ENCODE results near the gene EEF1AKMT1.
"Not testable (repeated sequence)": the region's sequence is repeated elsewhere in the genome, so short reads cannot be mapped to it uniquely, and the experiment has no call there.

EEF1AKMT1 gene

DNA sequence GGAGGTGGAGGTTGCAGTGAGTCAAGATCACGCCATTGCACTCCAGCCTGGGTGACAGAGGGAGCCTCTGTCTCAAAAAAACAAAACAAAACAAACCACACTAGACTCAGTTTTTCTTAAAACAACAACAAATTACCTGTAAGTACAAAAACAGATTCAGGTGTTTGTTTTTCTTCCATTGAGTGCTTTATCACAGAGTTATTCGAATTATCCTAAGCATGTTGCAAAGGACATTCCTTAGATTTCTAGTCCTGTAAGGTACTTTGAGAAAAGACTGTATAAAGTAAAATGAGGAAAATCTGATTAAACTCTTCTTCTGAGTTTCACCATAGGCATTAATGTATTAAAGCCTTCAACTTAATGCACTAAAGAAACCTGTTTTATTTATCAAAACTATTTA, 2.2 kb upstream of the EEF1AKMT1 start:
- DNase-seq: no peak

DNA sequence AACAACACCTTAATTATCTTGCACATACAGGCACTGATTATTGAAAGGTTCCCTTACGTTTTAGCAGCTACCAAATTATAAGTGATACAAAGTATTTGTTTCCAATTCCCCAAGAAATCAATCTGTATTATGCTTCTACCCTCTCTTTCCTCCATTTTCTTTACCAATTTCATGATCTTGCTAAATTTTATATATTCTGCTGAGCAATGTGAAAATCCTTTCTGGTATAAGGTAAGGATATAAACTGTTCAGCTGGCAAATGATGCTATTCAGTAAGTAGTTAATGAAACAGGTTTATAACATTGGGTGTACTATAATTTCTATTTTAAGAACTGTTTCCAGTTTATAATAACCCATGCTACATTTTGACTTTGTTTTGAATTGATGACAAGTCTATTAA, 985 bp upstream of the EEF1AKMT1 start:
- no peak for DNase-seq

DNA sequence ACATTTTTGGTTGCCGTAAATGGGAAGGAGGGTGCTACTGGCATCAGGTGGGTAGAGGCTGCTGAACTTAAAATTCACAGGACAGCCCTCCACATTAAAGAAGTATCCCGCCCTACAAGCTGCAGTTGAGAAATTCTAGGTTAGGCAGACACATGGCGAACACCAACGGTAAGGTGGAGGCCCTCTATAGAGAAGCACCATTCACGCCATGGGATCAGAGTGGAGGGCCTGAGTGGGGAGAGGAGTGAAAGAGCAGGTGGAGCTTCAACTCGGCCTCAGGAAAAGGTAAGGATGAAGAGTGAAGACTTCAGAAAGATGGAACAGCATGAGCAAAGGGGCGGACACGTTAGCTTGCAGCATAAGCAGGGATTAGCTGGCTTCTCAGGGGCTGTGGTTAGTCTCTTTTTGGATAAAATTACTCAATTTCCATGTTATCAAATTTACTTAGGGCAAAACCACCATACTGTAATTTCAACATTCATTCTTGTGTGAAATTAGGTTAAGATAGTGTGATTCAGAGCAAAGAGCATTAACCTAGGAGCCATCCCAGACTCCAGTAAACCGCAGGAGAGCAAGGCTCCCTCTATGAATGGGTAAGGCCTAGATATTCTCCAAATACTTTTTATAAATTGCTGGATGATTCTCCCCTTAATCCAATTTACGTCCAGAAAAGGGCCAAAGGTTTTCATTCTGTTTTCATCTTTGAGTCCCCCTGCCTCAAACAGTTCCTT, 1.2 kb downstream of the EEF1AKMT1 start:
- DNase-seq: no peak

DNA sequence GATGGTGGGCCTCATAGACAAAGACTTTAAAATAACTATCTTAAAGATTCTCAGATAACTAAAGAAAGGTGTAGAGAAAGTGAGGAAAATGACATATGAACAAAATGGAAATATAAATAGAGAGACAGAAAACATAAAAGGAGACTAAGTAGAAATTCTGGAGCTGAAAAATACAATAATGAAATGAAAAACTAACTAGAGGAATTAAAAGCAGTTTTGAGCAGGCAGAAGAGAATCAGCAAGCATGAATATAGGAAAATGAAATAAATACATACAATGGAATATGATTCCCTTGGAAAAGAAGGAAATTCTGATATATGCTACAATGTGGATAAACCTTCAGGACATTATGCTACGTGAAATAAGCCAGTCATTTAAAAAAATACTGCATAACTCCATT, 3.9 kb downstream of the EEF1AKMT1 start:
- no peak for DNase-seq

DNA sequence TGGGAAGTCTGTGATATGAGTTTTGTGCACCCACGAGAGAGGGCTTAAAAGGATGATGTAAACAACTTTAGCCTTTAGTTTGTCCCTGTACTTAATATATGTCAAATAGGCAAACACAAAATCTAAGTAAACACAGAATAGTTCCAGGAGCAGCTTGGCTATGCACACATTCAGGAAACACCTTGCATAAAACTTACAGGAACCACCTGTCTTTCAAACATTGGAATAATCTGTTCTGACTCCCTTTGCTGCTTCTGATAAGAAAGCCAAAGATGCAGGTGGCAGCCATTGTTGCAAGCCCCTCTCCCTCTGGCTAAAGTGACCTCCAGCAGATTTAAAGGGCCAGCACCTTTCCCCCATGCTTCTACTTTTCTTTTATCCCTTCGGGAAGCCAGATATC, 4.7 kb downstream of the EEF1AKMT1 start:
- no peak for DNase-seq

DNA sequence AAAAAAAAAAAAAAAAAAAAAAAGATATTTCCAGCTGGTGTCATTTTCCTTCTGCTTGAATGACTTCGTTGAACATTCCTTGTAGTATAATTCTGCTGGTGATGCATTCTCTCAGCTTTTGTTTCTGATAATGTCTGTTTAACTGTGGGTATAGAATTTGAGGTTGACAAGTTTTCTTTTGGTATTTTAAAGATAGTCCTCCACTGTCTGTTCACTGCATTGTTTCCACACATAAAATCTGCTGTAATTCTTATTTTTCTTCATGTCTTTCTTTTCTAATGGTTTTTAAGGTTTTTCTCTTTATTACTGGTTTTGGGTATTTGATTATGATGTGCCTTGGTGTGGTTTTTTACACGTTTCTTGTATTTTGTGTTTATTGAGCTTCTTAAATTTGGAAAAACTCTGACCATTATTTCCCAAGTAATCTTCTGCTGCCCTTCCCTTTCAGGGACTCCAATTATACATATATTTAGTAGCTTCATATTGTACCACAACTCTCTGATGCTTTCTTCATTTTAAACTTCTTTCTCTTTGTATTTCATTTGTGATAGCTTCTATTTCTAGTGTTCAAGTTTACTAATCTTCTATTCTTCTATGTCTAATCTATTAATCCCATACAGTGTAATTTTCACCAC, 6.3 kb downstream of the EEF1AKMT1 start:
- DNase-seq: no peak

DNA sequence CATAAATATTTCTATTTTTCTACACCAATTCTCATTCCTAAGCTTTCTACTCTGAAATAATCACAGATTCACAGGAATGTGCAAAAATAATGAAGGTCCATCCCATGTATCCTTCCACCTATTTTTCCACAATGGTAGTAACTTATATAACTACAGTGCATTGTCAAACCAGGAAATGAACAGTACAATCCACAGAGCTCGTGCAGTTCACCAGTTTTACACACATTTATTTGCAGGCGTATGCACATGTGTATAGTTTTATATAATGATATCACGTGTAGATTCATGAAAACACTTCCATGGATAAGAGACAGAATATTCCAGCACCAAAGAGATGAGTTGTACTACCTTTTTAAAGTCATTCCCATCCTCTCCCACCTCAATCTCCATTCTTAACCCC, 12.9 kb downstream of the EEF1AKMT1 start:
- DNase-seq: no peak

DNA sequence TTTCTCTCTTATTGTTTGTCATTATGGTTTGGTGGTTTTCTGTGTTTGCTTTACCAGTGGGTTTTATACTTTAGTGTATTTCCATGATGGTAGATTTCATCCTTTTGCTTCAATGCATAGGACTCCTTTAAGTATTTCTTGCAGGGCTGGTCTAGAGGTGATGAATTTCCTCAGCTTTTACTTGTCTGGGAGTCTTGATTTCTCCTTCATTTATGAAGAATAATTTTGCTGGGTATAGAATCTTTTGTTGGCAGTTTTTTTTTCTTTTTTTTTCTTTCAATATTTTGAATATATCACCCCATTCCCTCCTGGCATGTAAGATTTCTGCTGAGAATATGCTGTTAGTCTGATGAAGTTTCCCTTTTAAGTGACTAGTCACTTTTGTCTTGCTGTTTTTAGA, 19.8 kb downstream of the EEF1AKMT1 start:
- DNase-seq: no peak

DNA sequence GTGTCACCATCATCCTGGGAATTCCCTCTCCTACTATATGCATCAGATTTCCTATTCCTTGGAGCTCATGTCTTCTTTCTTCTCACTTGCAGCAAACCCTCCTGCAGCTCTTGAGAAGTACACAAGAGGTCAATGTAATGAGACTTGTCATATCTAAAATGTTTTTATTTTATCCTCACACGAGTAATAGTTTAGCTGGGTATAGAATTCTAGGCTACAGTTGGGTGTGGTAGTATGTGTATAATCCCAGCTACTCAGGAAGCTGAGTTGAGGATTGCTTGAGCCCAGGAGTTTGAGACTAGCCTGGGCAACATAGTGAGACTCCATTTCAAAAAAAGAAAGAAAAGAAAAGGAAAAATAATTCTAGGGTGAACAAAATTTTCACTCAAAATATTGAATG, 24.4 kb downstream of the EEF1AKMT1 start:
- no peak for DNase-seq

DNA sequence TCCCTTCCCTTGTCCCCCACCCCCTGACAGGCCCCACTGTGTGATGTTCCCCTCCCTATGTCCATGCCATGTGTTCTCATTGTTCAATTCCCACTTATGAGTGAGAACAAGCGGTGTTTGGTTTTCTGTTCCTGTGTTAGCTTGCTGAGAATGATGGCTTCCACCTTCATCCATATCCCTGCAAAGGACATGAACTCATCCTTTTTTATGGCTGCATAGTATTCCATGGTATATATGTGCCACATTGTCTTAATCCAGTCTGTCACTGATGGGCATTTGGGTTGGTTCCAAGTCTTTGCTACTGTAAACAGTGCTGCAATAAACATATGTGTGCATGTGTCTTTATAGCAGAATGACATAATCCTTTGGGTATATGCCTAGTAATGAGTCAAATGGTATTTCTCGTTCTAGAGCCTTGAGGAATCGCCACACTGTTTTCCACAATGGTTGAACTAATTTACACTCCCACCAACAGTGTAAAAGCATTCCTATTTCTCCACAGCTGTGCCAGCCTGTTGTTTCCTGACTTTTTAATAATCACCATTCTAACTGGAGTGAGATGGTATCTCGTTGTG, 29.8 kb downstream of the EEF1AKMT1 start:
- not testable (repeated sequence) for DNase-seq

DNA sequence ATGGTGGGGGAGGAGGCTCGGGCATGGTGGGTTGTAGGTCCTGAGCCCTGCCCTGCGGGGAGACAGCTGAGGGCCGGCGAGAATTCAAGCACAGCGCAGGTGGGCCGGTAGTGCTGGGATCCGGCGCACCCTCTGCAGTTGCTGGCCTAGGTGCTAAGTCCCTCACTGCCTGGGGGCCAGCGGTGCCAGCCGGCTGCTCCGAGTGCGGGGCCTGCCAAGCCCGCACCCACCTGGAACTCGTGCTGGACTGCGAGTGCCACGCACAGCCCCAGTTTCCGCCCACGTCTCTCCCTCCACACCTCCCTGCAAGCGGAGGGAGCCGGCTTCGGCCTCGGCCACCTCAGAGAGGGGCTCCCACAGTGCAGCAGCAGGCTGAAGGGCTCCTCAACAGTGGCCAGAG, 33.7 kb downstream of the EEF1AKMT1 start:
- no peak for DNase-seq

DNA sequence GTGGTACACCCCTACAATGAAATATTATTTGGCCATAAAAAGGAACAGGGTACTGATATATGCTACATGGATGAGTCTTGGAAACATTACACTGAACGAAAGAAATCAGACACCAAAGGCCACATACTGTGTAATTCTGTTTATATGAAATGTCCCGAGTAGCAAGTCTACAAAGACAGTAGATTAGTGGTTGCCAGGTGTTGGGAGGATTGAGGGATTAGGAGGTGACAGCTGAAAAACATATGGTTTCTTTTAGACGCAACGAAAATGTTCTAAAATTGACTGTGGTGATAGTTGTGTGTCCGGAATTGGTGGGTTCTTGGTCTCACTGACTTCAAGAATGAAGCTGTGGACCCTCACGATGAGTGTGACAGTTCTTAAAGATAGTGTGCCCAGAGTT, 35.1 kb downstream of the EEF1AKMT1 start:
- DNase-seq: no peak

DNA sequence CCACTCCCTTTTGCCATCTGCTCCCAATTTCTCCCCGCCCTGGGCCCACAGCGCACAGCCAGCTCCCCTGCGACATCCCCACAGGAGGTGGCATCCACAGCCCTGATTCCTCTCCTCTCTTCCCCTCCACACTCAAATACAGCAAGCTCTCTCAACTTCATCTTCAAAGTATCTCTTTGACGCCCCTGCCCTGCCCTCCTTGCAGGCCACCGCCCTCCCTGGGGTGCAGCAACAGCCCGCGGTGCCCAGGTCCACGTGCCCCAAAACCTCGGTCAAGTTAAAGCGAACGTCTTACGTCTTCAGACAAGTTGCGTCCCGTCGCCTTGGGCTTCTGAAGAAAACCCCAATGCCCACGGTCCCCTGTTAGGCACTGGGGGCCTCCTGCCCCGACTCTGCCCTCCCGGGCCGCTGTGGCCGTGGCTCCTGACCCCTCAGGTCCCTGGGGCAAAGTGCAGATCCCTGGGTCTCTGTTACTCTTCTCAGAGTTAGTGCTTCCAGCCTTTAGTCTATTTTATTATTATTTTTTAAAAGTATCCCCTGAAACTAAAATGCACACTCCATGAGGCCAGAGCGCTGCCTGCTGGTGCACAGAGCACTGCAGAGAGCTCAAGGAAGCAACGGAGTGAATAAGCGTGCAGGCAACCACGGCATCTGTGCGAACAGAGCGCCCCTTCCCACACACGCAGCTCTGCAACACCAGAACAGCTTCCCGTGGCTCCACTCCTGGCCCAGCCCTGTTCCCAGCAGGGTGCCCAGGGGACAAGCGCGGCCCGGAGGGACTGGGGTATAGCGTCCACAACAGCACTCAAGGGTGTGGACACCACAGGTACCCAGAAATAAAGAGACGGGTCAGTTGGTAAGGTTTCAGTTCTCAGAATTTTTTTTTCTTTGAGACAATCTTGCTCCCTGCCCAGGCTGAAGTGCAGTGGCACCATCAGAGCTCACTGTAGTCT, 43.9 kb downstream of the EEF1AKMT1 start:
- DNase-seq: no peak

DNA sequence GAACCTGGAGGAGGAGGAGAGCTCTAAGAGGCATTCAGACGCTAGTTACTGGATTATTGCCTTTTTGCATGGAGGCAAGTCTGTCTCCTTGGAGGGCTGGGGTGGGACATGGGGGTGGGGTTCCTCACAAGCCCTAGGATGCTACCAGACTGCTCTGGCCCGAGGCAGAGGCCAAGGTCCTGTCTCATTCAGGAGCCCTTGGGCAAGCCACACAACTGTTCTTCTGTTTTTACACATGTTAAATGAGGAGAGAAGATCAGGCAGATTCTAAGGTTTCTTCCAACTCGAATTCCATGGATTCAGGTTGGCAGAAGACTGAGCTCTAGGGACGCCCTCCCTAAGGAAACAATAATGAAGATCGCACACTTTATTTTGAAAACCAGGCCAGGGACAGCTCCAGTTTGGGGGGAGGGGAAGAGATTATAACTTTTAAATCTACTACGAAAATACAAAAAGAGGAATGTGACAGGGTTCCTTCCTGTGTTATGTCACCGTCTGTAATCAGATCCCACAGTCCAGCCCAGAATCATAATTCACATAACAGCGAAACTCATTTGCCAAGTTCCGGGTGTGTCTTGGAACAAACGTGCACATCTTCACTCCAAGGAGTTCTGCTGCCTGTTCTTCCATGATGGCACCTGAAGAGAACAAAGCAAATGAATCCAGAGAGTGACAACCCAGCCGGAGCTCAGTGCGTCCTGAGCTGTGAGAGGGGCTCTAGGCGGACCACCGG, 45.0 kb downstream of the EEF1AKMT1 start:
- no peak for DNase-seq

DNA sequence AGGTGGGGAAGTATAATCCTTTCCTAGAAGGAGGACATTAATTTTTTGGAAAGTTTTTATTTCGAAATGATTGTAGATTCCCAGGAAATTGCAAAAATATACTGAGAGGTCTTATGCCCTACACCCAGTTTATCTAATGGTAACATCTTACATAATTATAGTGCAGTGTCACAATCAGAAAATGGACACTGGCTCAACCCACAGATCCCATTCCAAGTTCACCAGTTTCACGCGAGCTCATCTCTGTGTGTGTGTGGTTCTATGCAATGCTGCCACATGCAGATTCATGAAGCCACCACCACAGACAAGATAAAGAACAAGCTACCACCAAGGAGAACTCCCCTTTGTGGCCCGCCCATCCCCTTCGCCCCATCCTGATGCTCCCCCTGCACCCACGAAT, 45.9 kb downstream of the EEF1AKMT1 start:
- no peak for DNase-seq

DNA sequence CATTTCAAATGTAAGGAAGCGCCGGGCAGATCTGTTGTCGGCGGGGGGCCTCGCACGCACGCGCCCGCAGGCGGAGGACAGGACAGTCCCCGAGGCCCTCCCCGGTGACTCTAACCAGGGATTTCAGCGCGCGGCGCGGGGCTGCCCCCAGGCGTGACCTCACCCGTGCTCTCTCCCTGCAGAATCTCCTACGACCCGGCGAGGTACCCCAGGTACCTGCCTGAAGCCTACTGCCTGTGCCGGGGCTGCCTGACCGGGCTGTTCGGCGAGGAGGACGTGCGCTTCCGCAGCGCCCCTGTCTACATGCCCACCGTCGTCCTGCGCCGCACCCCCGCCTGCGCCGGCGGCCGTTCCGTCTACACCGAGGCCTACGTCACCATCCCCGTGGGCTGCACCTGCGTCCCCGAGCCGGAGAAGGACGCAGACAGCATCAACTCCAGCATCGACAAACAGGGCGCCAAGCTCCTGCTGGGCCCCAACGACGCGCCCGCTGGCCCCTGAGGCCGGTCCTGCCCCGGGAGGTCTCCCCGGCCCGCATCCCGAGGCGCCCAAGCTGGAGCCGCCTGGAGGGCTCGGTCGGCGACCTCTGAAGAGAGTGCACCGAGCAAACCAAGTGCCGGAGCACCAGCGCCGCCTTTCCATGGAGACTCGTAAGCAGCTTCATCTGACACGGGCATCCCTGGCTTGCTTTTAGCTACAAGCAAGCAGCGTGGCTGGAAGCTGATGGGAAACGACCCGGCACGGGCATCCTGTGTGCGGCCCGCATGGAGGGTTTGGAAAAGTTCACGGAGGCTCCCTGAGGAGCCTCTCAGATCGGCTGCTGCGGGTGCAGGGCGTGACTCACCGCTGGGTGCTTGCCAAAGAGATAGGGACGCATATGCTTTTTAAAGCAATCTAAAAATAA, 52.1 kb downstream of the EEF1AKMT1 start:
- DNase-seq: peak; percentile 9

DNA sequence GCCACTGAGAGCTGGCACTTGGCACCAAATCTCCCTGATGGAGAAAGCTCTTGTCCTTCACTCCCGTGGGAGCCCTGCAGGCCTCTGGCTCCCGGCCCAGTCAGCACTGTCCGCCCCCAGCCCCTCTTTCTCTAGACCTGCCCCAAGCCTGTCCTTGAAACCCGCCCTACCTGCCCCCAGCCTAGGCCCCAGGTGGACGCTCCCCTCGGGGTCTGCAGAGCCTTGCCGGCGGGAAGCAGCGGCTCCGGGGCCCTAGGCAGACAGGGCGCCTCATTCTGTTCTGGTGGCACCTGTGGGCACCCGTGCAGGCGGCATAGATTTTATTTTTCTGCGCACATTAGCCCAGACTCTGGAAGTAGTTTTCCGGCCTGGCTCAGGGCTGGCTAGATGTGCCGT, 52.7 kb downstream of the EEF1AKMT1 start:
- no peak for DNase-seq

DNA sequence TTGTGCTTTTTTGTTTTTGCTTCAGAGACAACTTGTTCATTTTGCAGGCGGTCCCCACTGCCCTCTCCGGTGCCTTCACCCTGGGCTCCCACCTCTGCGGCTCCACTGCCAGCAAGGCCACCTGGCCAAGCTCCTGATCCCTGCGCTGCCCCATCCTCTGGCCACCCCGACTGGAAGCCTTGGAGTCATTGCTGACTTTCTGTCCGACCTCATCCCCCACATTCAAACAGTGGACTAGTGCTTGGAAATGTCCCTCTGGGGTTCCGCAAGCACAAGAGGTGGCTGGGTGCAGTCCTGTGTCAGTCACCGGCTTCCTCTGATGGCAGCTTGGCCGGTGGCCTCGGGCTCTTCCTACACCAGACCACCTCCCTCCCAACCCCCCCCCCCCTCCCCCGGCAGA, 53.3 kb downstream of the EEF1AKMT1 start:
- DNase-seq: no peak

DNA sequence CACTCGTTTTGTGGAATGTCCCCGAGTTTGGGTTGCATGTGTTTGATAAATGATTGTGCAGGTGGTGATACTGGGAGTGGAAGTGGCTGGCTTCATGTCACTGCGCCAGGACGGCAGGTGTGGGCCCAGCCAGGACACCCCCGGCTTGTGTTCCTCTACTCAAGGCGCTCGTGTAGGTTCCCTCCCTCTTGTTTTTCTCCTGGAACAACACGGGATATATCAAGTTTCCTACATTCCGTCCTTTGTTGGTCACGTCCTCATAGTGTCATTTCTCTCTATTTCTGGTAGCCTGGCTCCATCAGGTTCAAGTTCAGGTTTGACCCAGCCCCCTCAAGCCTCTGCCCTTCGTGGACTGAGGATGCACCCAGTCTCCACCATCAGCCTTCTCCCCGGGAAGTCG, 54.0 kb downstream of the EEF1AKMT1 start:
- no peak for DNase-seq

DNA sequence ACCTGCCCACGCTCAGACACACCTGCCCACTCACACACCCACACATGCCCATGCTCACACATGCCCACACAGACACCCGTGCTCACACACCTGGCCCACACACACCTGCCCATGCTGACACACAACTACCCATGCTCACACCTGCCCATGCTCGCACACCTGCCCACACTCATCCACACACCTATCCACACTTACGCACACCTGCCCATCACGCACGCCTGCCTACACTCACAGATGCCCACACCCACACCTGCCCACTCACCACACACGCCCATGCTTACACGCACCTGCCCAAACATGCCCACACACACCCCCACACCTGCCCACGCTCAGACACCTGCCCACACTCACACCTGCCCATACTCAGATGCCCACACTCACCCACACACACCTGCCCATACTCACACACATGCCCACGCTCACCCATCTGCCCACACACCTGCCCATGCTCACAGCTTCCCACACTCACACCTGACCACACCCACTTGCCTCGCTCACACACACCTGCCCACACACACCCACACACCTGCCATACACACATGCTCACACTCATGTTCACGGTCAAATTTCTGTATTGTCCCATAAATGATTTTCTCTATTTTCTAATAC, 54.7 kb downstream of the EEF1AKMT1 start:
- DNase-seq: no peak
